HEK293 (cell line): Measurements from ENCODE around the gene DLG2.

Experiments used
- CTCF ChIA-PET: fragments of 350-600 bp; formaldehyde crosslinking; extraction: SDS; loops from one replicate; lab custom pipeline; 2021; ENCODE audit warnings: antibody characterized with exemption; lab: Yijun Ruan, JAX
- POLR2A ChIA-PET: fragments of 300-600 bp; formaldehyde crosslinking; extraction: SDS; loops from one replicate; lab custom pipeline; 2020; ENCODE audit warnings: antibody characterized with exemption, inconsistent platforms; lab: Yijun Ruan, JAX
- H3K27ac ChIP-seq: fragments of 200-500 bp; sonication (Bioruptor generic); 2 replicates; pipeline ENCODE4 v1.5.1; 2014; ENCODE audit warnings: low read depth, low read length, control low read depth, inconsistent platforms; ENCODE audit errors: extremely low read depth
- H3K36me3 ChIP-seq, 2 experiments: fragments of 200-500 bp in 1 of 2; sonication (Bioruptor generic) in 1 of 2; 1 replicate in 1 of 2; 2 replicates in 1 of 2; pipeline ENCODE4 v1.5.1; 2014 to 2017; ENCODE audit warnings: inconsistent platforms in 2 of 2, low read length in 2 of 2; ENCODE audit not compliant: control insufficient read depth in 2 of 2, insufficient read depth in 1 of 2
- H3K4me1 ChIP-seq: fragments of 200-500 bp; sonication (Bioruptor generic); 2 replicates; pipeline ENCODE4 v1.5.1; 2014; ENCODE audit warnings: mild to moderate bottlenecking, low read length, inconsistent platforms; ENCODE audit not compliant: control insufficient read depth, insufficient read depth
- H3K4me3 ChIP-seq: 2 replicates; pipeline ENCODE4 v1.5.1; 2011; ENCODE audit warnings: low read depth, mild to moderate bottlenecking, control low read depth, low read length, moderate library complexity
- H3K9me3 ChIP-seq: fragments of 200-500 bp; sonication (Bioruptor generic); 2 replicates; pipeline ENCODE4 v1.5.1; 2014; ENCODE audit warnings: low read depth, low read length, inconsistent platforms; ENCODE audit not compliant: control insufficient read depth, insufficient read depth
- HOXC10 ChIP-seq: sonication (generic); formaldehyde crosslinking; IDR thresholded peaks from 2 replicates; pipeline ENCODE4 v1.8.1; 2023; ENCODE audit warnings: mild to moderate bottlenecking, missing genetic modification reagents
- MYNN ChIP-seq: fragments of 450-650 bp; formaldehyde crosslinking; IDR thresholded peaks from 2 replicates; pipeline ENCODE4 v1.5.1; 2016; ENCODE audit warnings: missing biosample characterization, missing genetic modification characterization, borderline replicate concordance
- OSR2 ChIP-seq: fragments of 450-650 bp; formaldehyde crosslinking; IDR thresholded peaks from 2 replicates; pipeline ENCODE4 v1.5.1; 2016; ENCODE audit warnings: missing biosample characterization, missing genetic modification characterization
- REPIN1 ChIP-seq: fragments of 450-650 bp; formaldehyde crosslinking; IDR thresholded peaks from 2 replicates; pipeline ENCODE4 v1.5.1; 2017; ENCODE audit warnings: missing biosample characterization, missing genetic modification characterization, low read depth
- SCRT1 ChIP-seq: fragments of 450-650 bp; formaldehyde crosslinking; IDR thresholded peaks from 2 replicates; pipeline ENCODE4 v1.5.1; 2016; ENCODE audit warnings: missing biosample characterization, missing genetic modification characterization, borderline replicate concordance
- ZFP3 ChIP-seq: fragments of 450-650 bp; formaldehyde crosslinking; IDR thresholded peaks from 2 replicates; pipeline ENCODE4 v1.5.1; 2016; ENCODE audit warnings: low read depth, missing biosample characterization, missing genetic modification characterization
- ZNF10 ChIP-seq: fragments of 450-650 bp; formaldehyde crosslinking; IDR thresholded peaks from 2 replicates; pipeline ENCODE4 v1.5.1; 2017; ENCODE audit warnings: missing biosample characterization, missing genetic modification characterization
- ZNF140 ChIP-seq: fragments of 450-650 bp; formaldehyde crosslinking; IDR thresholded peaks from 2 replicates; pipeline ENCODE4 v1.5.1; 2016; ENCODE audit warnings: missing biosample characterization, missing genetic modification characterization
- ZNF23 ChIP-seq: fragments of 450-650 bp; formaldehyde crosslinking; IDR thresholded peaks from 2 replicates; pipeline ENCODE4 v1.5.1; 2016; ENCODE audit warnings: missing biosample characterization, missing genetic modification characterization, borderline replicate concordance
- ZNF239 ChIP-seq: fragments of 450-650 bp; formaldehyde crosslinking; IDR thresholded peaks from 2 replicates; pipeline ENCODE4 v1.5.1; 2016; ENCODE audit warnings: missing biosample characterization, missing genetic modification characterization
- ZNF302 ChIP-seq: fragments of 450-650 bp; formaldehyde crosslinking; IDR thresholded peaks from 2 replicates; pipeline ENCODE4 v1.5.1; 2016; ENCODE audit warnings: missing biosample characterization, missing genetic modification characterization, low read depth
- ZNF423 ChIP-seq: fragments of 450-650 bp; formaldehyde crosslinking; IDR thresholded peaks from 2 replicates; pipeline ENCODE4 v1.5.1; 2016; ENCODE audit warnings: missing biosample characterization, missing genetic modification characterization
- ZNF473 ChIP-seq: fragments of 450-650 bp; formaldehyde crosslinking; IDR thresholded peaks from 2 replicates; pipeline ENCODE4 v1.5.1; 2017; ENCODE audit warnings: missing biosample characterization, missing genetic modification characterization
- ZNF610 ChIP-seq: fragments of 450-650 bp; formaldehyde crosslinking; IDR thresholded peaks from 2 replicates; pipeline ENCODE4 v1.5.1; 2016; ENCODE audit warnings: missing biosample characterization, missing genetic modification characterization, borderline replicate concordance
- ZNF76 ChIP-seq: fragments of 450-650 bp; formaldehyde crosslinking; IDR thresholded peaks from 2 replicates; pipeline ENCODE4; 2016; ENCODE audit warnings: low read depth, missing biosample characterization, missing genetic modification characterization, borderline replicate concordance
- TF ChIP-seq, protein P1 (sequence below): fragments of 450-650 bp; formaldehyde crosslinking; IDR thresholded peaks from 2 replicates; pipeline ENCODE4 v1.5.1; 2016; ENCODE audit warnings: missing biosample characterization, missing genetic modification characterization
- TF ChIP-seq, protein P2 (sequence below): fragments of 450-650 bp; formaldehyde crosslinking; conservative IDR thresholded peaks from 2 replicates; pipeline ENCODE4 v1.5.1; 2016; ENCODE audit warnings: low read depth, missing biosample characterization, missing genetic modification characterization
- TF ChIP-seq, protein P3 (sequence below): fragments of 450-650 bp; formaldehyde crosslinking; IDR thresholded peaks from 2 replicates; pipeline ENCODE4 v1.5.1; 2017; ENCODE audit warnings: missing biosample characterization, missing genetic modification characterization
- TF ChIP-seq, protein P4 (sequence below): fragments of 450-650 bp; formaldehyde crosslinking; IDR thresholded peaks from 2 replicates; pipeline ENCODE4 v1.5.1; 2016; ENCODE audit warnings: missing biosample characterization, missing genetic modification characterization, borderline replicate concordance

Gene DLG2

DNA sequence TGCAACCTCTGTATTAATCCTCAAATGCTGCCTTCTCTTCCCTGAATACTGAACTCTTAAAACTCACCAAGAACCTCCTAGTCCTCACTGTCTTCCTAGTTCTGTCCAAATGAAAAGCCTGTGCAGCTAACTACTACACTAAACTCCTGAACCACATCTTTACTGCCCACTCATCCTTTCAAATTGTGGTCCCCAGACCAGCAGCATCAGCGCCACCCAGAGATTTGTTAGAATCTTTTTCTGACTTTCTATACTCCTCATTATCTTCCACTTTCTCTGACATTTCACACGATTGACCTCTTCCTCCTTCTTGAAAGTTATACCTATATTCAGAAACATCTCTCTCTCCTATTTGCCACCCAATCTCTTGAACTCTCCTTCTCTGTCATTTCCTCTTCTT, 461.3 kb downstream of the DLG2 start (continued):
- no peak for TF ChIP-seq ZNF302 (tag by site-specific recombination)

DNA sequence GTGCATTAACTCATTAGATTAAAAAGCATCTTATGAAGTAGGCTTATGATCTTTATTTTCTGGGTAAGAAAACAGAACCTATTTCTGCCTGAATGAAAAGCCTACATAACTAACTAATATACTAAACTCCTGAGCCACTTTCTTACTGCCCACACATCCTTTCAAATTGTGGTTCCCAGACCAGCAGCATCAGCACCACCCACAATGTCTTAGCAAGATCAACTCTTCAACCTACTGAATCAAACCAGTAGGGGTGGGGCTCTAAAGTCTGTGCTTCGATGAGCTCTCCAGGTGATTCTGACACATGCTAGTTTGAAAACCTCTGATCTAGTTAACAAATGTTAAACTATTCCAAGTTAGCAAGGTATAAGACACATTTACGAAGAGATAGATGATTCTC, 462.4 kb downstream of the DLG2 start:
- Histone ChIP-seq H3K36me3 (no peaks in the 10 kb centered on the region), H3K9me3 (no peaks in the 10 kb centered on the region), H3K4me1 (no peaks in the 10 kb centered on the region), H3K27ac (no peak overlapping the region), H3K4me3 (no peak overlapping the region)
- POLR2A ChIA-PET, result no interaction called here
- TF ChIP-seq, protein P1, sequence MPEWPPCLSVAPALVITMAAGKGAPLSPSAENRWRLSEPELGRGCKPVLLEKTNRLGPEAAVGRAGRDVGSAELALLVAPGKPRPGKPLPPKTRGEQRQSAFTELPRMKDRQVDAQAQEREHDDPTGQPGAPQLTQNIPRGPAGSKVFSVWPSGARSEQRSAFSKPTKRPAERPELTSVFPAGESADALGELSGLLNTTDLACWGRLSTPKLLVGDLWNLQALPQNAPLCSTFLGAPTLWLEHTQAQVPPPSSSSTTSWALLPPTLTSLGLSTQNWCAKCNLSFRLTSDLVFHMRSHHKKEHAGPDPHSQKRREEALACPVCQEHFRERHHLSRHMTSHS (tag by site-specific recombination), result no peak
- TF ChIP-seq ZNF610 (tag by site-specific recombination) (no peak), ZFP3 (tag by site-specific recombination) (no peak), HOXC10 (CRISPR knock-in tag) (no peak), ZNF239 (tag by site-specific recombination) (no peak), OSR2 (no peak), ZNF140 (tag by site-specific recombination) (no peak), ZNF473 (no peak), REPIN1 (no peak), SCRT1 (tag by site-specific recombination) (no peak), ZNF423 (tag by site-specific recombination) (no peak), ZNF10 (tag by site-specific recombination) (no peak), ZNF23 (no peak), ZNF76 (tag by site-specific recombination) (no peak), MYNN (no peak)
- TF ChIP-seq, protein P2, sequence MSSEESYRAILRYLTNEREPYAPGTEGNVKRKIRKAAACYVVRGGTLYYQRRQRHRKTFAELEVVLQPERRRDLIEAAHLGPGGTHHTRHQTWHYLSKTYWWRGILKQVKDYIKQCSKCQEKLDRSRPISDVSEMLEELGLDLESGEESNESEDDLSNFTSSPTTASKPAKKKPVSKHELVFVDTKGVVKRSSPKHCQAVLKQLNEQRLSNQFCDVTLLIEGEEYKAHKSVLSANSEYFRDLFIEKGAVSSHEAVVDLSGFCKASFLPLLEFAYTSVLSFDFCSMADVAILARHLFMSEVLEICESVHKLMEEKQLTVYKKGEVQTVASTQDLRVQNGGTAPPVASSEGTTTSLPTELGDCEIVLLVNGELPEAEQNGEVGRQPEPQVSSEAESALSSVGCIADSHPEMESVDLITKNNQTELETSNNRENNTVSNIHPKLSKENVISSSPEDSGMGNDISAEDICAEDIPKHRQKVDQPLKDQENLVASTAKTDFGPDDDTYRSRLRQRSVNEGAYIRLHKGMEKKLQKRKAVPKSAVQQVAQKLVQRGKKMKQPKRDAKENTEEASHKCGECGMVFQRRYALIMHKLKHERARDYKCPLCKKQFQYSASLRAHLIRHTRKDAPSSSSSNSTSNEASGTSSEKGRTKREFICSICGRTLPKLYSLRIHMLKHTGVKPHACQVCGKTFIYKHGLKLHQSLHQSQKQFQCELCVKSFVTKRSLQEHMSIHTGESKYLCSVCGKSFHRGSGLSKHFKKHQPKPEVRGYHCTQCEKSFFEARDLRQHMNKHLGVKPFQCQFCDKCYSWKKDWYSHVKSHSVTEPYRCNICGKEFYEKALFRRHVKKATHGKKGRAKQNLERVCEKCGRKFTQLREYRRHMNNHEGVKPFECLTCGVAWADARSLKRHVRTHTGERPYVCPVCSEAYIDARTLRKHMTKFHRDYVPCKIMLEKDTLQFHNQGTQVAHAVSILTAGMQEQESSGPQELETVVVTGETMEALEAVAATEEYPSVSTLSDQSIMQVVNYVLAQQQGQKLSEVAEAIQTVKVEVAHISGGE, result no peak
- TF ChIP-seq, protein P3, sequence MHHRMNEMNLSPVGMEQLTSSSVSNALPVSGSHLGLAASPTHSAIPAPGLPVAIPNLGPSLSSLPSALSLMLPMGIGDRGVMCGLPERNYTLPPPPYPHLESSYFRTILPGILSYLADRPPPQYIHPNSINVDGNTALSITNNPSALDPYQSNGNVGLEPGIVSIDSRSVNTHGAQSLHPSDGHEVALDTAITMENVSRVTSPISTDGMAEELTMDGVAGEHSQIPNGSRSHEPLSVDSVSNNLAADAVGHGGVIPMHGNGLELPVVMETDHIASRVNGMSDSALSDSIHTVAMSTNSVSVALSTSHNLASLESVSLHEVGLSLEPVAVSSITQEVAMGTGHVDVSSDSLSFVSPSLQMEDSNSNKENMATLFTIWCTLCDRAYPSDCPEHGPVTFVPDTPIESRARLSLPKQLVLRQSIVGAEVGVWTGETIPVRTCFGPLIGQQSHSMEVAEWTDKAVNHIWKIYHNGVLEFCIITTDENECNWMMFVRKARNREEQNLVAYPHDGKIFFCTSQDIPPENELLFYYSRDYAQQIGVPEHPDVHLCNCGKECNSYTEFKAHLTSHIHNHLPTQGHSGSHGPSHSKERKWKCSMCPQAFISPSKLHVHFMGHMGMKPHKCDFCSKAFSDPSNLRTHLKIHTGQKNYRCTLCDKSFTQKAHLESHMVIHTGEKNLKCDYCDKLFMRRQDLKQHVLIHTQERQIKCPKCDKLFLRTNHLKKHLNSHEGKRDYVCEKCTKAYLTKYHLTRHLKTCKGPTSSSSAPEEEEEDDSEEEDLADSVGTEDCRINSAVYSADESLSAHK (tag by site-specific recombination), result no peak
- TF ChIP-seq, protein P4, sequence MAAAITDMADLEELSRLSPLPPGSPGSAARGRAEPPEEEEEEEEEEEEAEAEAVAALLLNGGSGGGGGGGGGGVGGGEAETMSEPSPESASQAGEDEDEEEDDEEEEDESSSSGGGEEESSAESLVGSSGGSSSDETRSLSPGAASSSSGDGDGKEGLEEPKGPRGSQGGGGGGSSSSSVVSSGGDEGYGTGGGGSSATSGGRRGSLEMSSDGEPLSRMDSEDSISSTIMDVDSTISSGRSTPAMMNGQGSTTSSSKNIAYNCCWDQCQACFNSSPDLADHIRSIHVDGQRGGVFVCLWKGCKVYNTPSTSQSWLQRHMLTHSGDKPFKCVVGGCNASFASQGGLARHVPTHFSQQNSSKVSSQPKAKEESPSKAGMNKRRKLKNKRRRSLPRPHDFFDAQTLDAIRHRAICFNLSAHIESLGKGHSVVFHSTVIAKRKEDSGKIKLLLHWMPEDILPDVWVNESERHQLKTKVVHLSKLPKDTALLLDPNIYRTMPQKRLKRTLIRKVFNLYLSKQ (tag by site-specific recombination), result no peak
- CTCF ChIA-PET, result interaction anchor here (0.6 kb wide), 1 partner anchor 114 kb away, joined by 3 read pairs; no protein-coding TSS in a partner anchor
